Common myeloid progenitor, CD34-positive (primary cell): ENCODE measurements around the gene UGT2A3. TPM values are rescaled to one million over a fixed set of nuclear protein-coding genes. Genes with fewer than 3 reads are reported as not detected.

Source experiments
- CTCF ChIA-PET: fragments of 350-600 bp; sonication (Branson Sonifier 250); formaldehyde crosslinking; loops from one replicate; lab custom pipeline; 2021; ENCODE audit warnings: antibody characterized with exemption; lab: Charles Lee
- POLR2A ChIA-PET: fragments of 350-600 bp; sonication (Branson Sonifier 250); formaldehyde crosslinking; loops from one replicate; lab custom pipeline; 2021; ENCODE audit warnings: antibody characterized with exemption; lab: Charles Lee
- DNase-seq, 3 donors: peaks; one replicate each; pipeline versions ENCODE4 v3.0.0 to v3.0.0-alpha.2; 2013
- H3K27ac ChIP-seq, 2 experiments: 1 replicate in 1 of 2; 2 replicates in 1 of 2; pipeline ENCODE4 v1.7.0; 2013; ENCODE audit warnings: inconsistent platforms in 2 of 2, low read length in 2 of 2, mild to moderate bottlenecking in 2 of 2, low read depth in 1 of 2, moderate library complexity in 1 of 2; ENCODE audit not compliant: severe bottlenecking in 2 of 2, insufficient read depth in 1 of 2, poor library complexity in 1 of 2
- H3K27me3 ChIP-seq, 5 experiments: replicated peaks in 2 of 5; 1 replicate in 3 of 5; 2 replicates in 2 of 5; pipeline versions ENCODE4 v1.6.1 to v1.7.0; 2013; ENCODE audit warnings: low read length in 4 of 5, mild to moderate bottlenecking in 2 of 5, moderate library complexity in 2 of 5, inconsistent platforms in 1 of 5; ENCODE audit not compliant: insufficient read depth in 5 of 5, control insufficient read depth in 4 of 5
- H3K36me3 ChIP-seq, 4 experiments: 1 replicate in 2 of 4; 2 replicates in 2 of 4; pipeline versions ENCODE4 v1.6.1 to v1.7.0; 2013; ENCODE audit warnings: low read length in 3 of 4, control low read depth in 1 of 4, mild to moderate bottlenecking in 1 of 4; ENCODE audit not compliant: control insufficient read depth in 4 of 4, insufficient read depth in 4 of 4
- H3K4me1 ChIP-seq, 4 experiments: 1 replicate in 3 of 4; 2 replicates in 1 of 4; pipeline versions ENCODE4 v1.6.1 to v1.7.1; 2013; ENCODE audit warnings: low read length in 3 of 4, mild to moderate bottlenecking in 3 of 4, control low read depth in 1 of 4, inconsistent platforms in 1 of 4, moderate library complexity in 1 of 4; ENCODE audit not compliant: control insufficient read depth in 4 of 4, insufficient read depth in 4 of 4; ENCODE audit errors: control extremely low read depth in 1 of 4
- H3K4me3 ChIP-seq, 7 experiments: 1 replicate in 4 of 7; 2 replicates in 3 of 7; pipeline versions ENCODE4 v1.5.1 to v1.7.0; 2013; ENCODE audit warnings: mild to moderate bottlenecking in 7 of 7, low read length in 6 of 7, moderate library complexity in 6 of 7, inconsistent platforms in 2 of 7, low read depth in 2 of 7, control low read depth in 1 of 7; ENCODE audit not compliant: insufficient read depth in 4 of 7, control insufficient read depth in 1 of 7; ENCODE audit errors: extremely low read depth in 1 of 7
- H3K9me3 ChIP-seq, 5 experiments: 1 replicate in 4 of 5; 2 replicates in 1 of 5; pipeline versions ENCODE4 v1.6.1 to v1.7.1; 2013; ENCODE audit warnings: low read length in 4 of 5, mild to moderate bottlenecking in 2 of 5, inconsistent platforms in 1 of 5, low read depth in 1 of 5, moderate library complexity in 1 of 5; ENCODE audit not compliant: control insufficient read depth in 4 of 5, insufficient read depth in 2 of 5; ENCODE audit errors: control extremely low read depth in 1 of 5
- WGBS: methylation state at CpG from one replicate; pipeline ENCODE4 v1.1.5; 2013; ENCODE audit not compliant: insufficient coverage; 5-methylcytosine and 5-hydroxymethylcytosine counted together
- polyA plus RNA-seq: library from polyadenylated mRNA; unstranded; fragments of 120-200 nt; gene quantifications from one replicate; pipeline ENCODE4 v1.2.1, GENCODE V29; 2013

UGT2A3 gene
- polyA plus RNA-seq = not detected

DNA sequence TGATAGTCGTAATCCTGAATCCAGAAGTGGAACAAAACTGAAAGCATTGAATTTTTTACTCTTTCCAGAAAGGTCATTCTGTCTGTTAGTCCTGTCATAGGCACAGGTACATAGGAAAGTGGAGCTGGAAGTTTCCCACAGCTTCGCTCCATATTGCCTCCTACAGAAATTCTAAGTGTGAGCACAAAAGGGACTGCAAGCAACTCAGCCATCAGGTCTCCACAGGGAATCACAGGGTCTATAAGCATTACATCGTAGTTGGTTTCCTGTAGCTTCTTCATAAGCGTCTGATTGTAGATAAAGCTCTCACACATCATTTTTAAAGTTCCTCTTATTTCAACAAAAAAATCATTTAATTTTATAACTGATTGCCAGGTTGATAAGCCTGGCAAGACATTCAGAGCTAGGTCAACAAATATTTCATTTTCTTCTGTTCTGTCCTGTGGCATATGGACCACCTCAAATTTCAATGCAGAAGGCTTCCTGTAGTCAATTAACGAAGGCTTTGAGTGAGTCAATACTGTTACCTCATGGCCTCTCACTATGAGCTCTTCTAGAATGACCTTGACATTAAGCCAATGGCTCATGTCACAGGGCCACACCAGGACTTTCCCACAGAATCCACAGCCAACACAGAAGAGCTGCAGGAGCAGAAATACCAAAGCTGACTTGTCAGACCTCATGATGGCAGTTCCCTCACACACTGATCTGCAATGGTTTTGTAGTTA, at the start of gene UGT2A3:
UGT2A3 (minus strand) TSS at position 727 of the 728 bp plus-strand sequence; CDS start at position 683, 44 bp downstream.
- no peak for DNase-seq
- Histone ChIP-seq H3K4me1 (no peaks in the 10 kb centered on the region), H3K9me3 (no peaks in the 10 kb centered on the region), H3K4me3 (no peak within 1 kb of the TSS), H3K27ac (no peak within 1 kb of the TSS), H3K36me3 (no peaks in the 10 kb centered on the region), H3K27me3 (no peaks in the 10 kb centered on the region)
- POLR2A ChIA-PET = no interaction called here
- CTCF ChIA-PET = no interaction called here
- 91% methylated on average over 5 of the region's 5 CpGs for WGBS

- ChIA-PET CTCF (no interaction called here), POLR2A (no interaction called here)
- WGBS = 96% methylated on average over 2 of the region's 3 CpGs
- Histone ChIP-seq H3K36me3 (no peaks in the 10 kb centered on the region), H3K9me3 (peaks cover 0 to 3% (median 0%) of the 10 kb centered on the region in 5 experiments), H3K4me3 (no peak overlapping the region), H3K4me1 (no peaks in the 10 kb centered on the region), H3K27me3 (no peaks in the 10 kb centered on the region), H3K27ac (no peak overlapping the region)
- DNase-seq = no peak
Observed at GRCh38 chr4:68997040-68997439, 45.4 kb upstream of the UGT2A3 start.

GRCh38 chr4:68995292-68995691, 43.7 kb upstream of the UGT2A3 start:
- H3K9me3 ChIP-seq = peaks cover 0 to 3% (median 0%) of the 10 kb centered on the region in 5 experiments
- DNase-seq = no peak
- H3K27me3 ChIP-seq = no peaks in the 10 kb centered on the region
- CTCF ChIA-PET = no interaction called here
- H3K4me1 ChIP-seq = no peaks in the 10 kb centered on the region
- no peak overlapping the region for H3K27ac ChIP-seq
- POLR2A ChIA-PET = no interaction called here
- no peak overlapping the region for H3K4me3 ChIP-seq
- H3K36me3 ChIP-seq = no peaks in the 10 kb centered on the region
- WGBS = no CpG with 5 or more reads among the region's 2 CpGs

GRCh38 chr4:68987007-68987406, 35.4 kb upstream of the UGT2A3 start:
- whole genome bisulfite sequencing = no CpG with 5 or more reads among the region's 2 CpGs

GRCh38 chr4:68985442-68985841, 33.8 kb upstream of the UGT2A3 start:
- Histone ChIP-seq H3K9me3 (no peaks in the 10 kb centered on the region), H3K4me1 (no peaks in the 10 kb centered on the region), H3K27ac (no peak overlapping the region), H3K27me3 (no peaks in the 10 kb centered on the region), H3K36me3 (no peaks in the 10 kb centered on the region), H3K4me3 (no peak overlapping the region)
- ChIA-PET CTCF (no interaction called here), POLR2A (no interaction called here)
- WGBS = 88% methylated on average over 1 of the region's 1 CpG
- no peak for DNase-seq

More at GRCh38 chr4:68987007-68987406, 35.4 kb upstream of the UGT2A3 start:
- POLR2A ChIA-PET = no interaction called here
- H3K27me3 ChIP-seq = no peaks in the 10 kb centered on the region
- H3K4me3 ChIP-seq = no peak overlapping the region
- no peak for DNase-seq
- no peaks in the 10 kb centered on the region for H3K9me3 ChIP-seq
- no peak overlapping the region for H3K27ac ChIP-seq
- CTCF ChIA-PET = no interaction called here
- H3K4me1 ChIP-seq = no peaks in the 10 kb centered on the region
- H3K36me3 ChIP-seq = no peaks in the 10 kb centered on the region

GRCh38 chr4:68984947-68985346, 33.3 kb upstream of the UGT2A3 start:
- WGBS = no CpG with 5 or more reads among the region's 2 CpGs
- Histone ChIP-seq H3K27me3 (no peaks in the 10 kb centered on the region), H3K4me3 (no peak overlapping the region), H3K4me1 (no peaks in the 10 kb centered on the region), H3K9me3 (no peaks in the 10 kb centered on the region), H3K36me3 (no peaks in the 10 kb centered on the region), H3K27ac (no peak overlapping the region)
- no peak for DNase-seq
- POLR2A ChIA-PET = no interaction called here
- CTCF ChIA-PET = no interaction called here

GRCh38 chr4:68963374-68963773, 11.8 kb upstream of the UGT2A3 start:
- Histone ChIP-seq H3K27ac (no peak overlapping the region), H3K9me3 (no peaks in the 10 kb centered on the region), H3K4me3 (no peak overlapping the region), H3K36me3 (no peaks in the 10 kb centered on the region), H3K4me1 (no peaks in the 10 kb centered on the region), H3K27me3 (no peaks in the 10 kb centered on the region)
- no peak for DNase-seq
- CTCF ChIA-PET = no interaction called here
- 100% methylated on average over 1 of the region's 2 CpGs for WGBS
- POLR2A ChIA-PET = no interaction called here
